ENCODE measurements around the gene CCSER2. TPM values are rescaled to one million over a fixed set of nuclear protein-coding genes. Genes with fewer than 3 reads are reported as not detected.

CCSER2 gene
- total RNA-seq, 4 donors from 2014 or later, result 43.9 to 71.9 (median 51.4) TPM

DNA sequence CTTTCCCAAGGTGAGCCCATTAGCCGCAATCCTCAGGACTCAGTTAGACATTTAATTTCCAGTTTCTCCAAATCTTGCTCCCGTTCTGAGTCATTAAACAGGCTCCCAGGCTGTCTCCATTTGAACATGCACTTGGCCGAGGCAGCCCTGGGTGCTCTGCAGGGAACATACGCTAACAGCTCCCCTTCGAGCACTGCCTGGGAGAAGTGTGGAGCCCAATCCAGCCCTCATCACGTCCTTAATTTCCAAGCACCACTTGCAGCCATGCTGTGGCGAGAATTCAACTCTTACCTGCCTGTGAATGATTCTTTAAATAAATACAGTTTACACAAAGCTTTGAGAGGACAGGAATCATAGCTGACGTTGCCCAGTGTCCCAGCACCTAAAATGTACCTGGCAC, 218.2 kb downstream of the CCSER2 start:
- Histone ChIP-seq H3K36me3 (no peaks in the 10 kb centered on the region), H3K4me3 (no peak overlapping the region), H3K4me1 (no peaks in the 10 kb centered on the region), H3K9me3 (no peaks in the 10 kb centered on the region), H3K27me3 (peaks cover 0 to 8% of the 10 kb centered on the region in 2 donors), H3K27ac (no peak overlapping the region)
- no peak for DNase-seq (ENCODE audit: low spot score in 2 of 2)
- 86 to 87% methylated on average over 8 of the region's 8 CpGs for WGBS, 2 donors
- TF ChIP-seq, protein P1, sequence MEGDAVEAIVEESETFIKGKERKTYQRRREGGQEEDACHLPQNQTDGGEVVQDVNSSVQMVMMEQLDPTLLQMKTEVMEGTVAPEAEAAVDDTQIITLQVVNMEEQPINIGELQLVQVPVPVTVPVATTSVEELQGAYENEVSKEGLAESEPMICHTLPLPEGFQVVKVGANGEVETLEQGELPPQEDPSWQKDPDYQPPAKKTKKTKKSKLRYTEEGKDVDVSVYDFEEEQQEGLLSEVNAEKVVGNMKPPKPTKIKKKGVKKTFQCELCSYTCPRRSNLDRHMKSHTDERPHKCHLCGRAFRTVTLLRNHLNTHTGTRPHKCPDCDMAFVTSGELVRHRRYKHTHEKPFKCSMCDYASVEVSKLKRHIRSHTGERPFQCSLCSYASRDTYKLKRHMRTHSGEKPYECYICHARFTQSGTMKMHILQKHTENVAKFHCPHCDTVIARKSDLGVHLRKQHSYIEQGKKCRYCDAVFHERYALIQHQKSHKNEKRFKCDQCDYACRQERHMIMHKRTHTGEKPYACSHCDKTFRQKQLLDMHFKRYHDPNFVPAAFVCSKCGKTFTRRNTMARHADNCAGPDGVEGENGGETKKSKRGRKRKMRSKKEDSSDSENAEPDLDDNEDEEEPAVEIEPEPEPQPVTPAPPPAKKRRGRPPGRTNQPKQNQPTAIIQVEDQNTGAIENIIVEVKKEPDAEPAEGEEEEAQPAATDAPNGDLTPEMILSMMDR (IDR thresholded peaks at IDR 0.05), result no peak
- TF ChIP-seq POLR2A (IDR thresholded peaks at IDR 0.05) (no peak), EP300 (IDR thresholded peaks at IDR 0.05) (no peak)

DNA sequence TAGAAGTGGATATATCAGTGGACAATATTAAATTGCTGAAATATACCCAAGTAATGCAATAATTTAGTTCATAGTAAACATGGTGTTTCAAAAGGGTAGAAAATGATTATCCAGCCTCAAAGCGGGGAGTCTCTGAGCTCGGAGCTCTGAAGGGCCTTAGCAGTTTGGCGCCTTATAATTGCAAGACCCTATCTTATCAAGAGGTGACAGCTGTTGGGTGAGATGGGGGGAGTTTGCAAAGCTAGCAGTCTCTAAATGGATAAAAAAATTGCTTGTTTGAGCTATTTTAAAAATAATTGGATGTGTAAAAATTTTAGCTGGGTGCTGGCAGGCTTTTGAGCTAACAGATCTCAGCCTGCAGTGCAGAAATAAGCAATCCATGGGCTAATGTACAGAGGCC, 219.2 kb downstream of the CCSER2 start:
- DNase-seq (ENCODE audit: low spot score in 2 of 2), result no peak
- Histone ChIP-seq H3K27me3 (peaks cover 0 to 8% of the 10 kb centered on the region in 2 donors), H3K9me3 (no peaks in the 10 kb centered on the region), H3K27ac (no peak overlapping the region), H3K4me1 (no peaks in the 10 kb centered on the region), H3K36me3 (no peaks in the 10 kb centered on the region), H3K4me3 (no peak overlapping the region)
- WGBS, 2 donors, result 89 to 91% methylated on average over 3 of the region's 3 CpGs
- TF ChIP-seq, protein P1 (IDR thresholded peaks at IDR 0.05), result no peak
- TF ChIP-seq EP300 (IDR thresholded peaks at IDR 0.05), result no peak
- TF ChIP-seq POLR2A (IDR thresholded peaks at IDR 0.05), result no peak

DNA sequence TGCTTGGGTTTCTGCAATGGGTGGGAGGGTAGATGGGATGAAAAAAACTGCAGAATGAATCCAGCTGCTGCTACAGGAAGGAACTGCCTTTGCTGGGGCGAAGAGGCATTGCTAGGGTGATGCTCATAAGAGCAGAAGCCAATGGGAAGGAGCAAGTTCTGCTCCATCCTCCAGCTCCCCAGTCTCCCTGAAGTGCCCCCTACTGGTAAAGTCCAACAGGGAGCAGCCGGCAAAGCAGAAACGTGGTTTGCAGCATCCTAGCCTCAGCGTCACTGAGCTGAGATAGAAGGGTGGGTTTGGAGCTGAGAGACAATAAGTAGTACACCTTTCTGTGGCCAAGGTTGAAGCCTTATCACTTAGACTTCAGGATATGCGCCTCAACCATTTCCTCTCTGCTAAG, 220.5 kb downstream of the CCSER2 start:
- H3K36me3 ChIP-seq, result no peaks in the 10 kb centered on the region
- no peaks in the 10 kb centered on the region for H3K9me3 ChIP-seq
- H3K4me3 ChIP-seq, result no peak overlapping the region
- TF ChIP-seq EP300 (IDR thresholded peaks at IDR 0.05) (no peak), POLR2A (IDR thresholded peaks at IDR 0.05) (no peak)
- TF ChIP-seq, protein P1 (IDR thresholded peaks at IDR 0.05), result no peak
- H3K27ac ChIP-seq, result no peak overlapping the region
- WGBS, 2 donors, result 25 to 28% methylated on average over 5 of the region's 5 CpGs
- H3K4me1 ChIP-seq, result no peaks in the 10 kb centered on the region
- peaks cover 0 to 8% of the 10 kb centered on the region in 2 donors for H3K27me3 ChIP-seq
- no peak for DNase-seq (ENCODE audit: low spot score in 2 of 2)

DNA sequence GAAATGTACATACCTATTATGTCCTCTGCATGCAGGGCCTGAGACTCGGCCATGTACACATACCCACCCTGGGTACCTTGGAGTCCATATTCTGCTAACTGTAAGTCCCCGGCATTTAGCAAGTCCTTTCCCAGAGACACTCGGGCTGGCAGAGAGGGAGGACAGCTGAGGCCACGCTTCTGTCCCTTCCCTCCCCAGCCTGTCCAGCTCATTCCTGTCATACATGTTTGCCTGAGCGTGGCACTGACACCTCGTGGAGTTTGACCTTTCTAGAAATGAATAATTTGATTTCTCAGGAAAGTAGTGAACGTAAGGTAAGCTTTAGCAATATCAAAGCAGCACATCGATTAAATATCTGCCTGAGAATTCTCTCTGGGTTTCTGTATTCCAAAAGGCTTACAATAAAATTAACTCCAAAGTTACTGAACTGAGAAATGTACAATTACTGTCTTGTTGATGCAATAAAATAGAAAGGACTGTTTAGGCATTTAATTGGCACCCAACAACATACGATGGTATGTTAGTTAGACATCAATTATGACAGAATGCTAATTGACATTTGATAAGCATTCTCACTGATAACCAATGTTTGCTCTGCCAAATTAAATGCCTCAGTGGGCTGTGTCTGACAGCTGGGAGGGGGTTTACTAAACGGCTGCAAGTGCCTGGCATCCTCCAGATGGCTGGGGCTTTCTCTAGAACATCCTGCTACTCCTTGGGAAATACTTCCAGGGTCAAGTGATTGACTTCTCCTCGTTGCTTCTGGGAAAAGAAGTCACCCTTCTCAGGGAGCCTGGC, 221.2 kb downstream of the CCSER2 start:
- Histone ChIP-seq H3K36me3 (no peaks in the 10 kb centered on the region), H3K27me3 (peaks cover 0 to 8% of the 10 kb centered on the region in 2 donors), H3K4me1 (no peaks in the 10 kb centered on the region), H3K27ac (no peak overlapping the region), H3K4me3 (no peak overlapping the region), H3K9me3 (no peaks in the 10 kb centered on the region)
- WGBS, 2 donors, result 48 to 55% methylated on average over 11 of the region's 11 CpGs
- no peak for DNase-seq (ENCODE audit: low spot score in 2 of 2)
- TF ChIP-seq EP300 (IDR thresholded peaks at IDR 0.05), result no peak
- no peak for TF ChIP-seq POLR2A (IDR thresholded peaks at IDR 0.05)
- TF ChIP-seq, protein P1 (IDR thresholded peaks at IDR 0.05), result no peak

DNA sequence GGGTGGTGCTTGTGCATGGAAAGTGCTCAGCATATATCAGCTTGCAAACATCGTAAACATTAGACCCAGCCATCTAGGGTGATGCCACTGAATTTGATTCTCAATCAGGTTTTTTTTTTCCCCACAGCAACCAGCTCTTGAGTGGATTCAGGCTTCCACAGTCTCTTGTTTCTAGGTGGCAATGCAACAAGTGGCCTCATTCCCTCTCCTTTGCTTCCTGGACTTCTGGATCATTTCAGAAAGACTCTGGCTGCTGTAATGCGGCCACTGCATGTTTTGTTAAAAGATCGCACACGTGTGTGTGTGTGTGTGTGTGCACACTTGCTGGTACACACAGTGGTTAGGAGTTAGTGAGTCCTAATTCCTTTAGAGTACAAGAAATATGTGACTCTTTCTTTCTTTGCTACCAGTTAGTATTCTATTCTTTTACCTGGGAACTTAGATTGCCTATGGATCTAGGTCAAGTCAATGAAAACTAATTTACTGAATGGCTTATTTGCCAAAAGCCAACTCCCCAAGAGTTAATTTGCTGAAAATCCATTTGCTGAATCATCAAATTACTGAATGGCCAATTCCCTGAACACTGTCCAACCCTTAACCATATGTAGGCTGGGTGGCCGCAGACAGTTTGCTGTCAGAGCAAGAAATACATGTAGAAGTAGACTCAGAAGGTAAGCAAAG, 222.5 kb downstream of the CCSER2 start:
- Histone ChIP-seq H3K9me3 (no peaks in the 10 kb centered on the region), H3K27ac (no peak overlapping the region), H3K36me3 (no peaks in the 10 kb centered on the region), H3K27me3 (peaks cover 0 to 8% of the 10 kb centered on the region in 2 donors), H3K4me3 (no peak overlapping the region), H3K4me1 (no peaks in the 10 kb centered on the region)
- DNase-seq (ENCODE audit: low spot score in 2 of 2), result no peak
- WGBS, 2 donors, result 79 to 86% methylated on average over 5 of the region's 5 CpGs
- TF ChIP-seq, protein P1 (IDR thresholded peaks at IDR 0.05), result no peak
- no peak for TF ChIP-seq POLR2A (IDR thresholded peaks at IDR 0.05)
- no peak for TF ChIP-seq EP300 (IDR thresholded peaks at IDR 0.05)

Data from tibial nerve (tissue), 4 donors.